Measurements from ENCODE around the gene OPCML. TPM values are rescaled to one million over a fixed set of nuclear protein-coding genes. Genes with fewer than 3 reads are reported as not detected.

Gene OPCML
- total RNA-seq, 1 experiment from 2014 or later, result 0.94 TPM

DNA sequence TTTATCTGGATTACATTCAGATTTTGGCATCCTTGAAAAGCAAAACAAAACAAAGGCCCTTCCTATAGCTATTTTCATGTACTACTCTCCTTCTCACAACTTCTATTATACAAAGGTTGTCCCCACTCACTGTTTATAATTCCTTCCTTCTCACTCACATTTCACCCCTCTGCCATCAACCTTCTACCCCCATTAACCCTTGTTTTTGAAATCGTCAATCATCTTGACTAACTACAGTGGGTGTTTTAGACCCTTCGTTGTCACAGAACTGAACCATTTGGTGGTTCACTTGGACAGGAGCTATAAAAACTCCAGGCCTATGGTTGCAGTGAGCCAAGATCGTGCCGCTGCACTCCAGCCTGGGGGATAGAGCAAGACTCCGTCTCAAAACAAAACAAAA, 639.4 kb downstream of the OPCML start:
- no CpG with 5 or more reads among the region's 5 CpGs for WGBS (ENCODE audit: extremely low coverage, insufficient read length, low lambda C conversion rate)
- no peak overlapping the region for H4K5ac ChIP-seq (ENCODE audit: insufficient read length, low read depth, low read length)
- H3K14ac ChIP-seq (ENCODE audit: insufficient read depth, low read length), result no peak overlapping the region
- H3K27ac ChIP-seq (ENCODE audit: insufficient read length, low read depth, low read length), result no peak overlapping the region
- no peak overlapping the region for H3T11ph ChIP-seq (ENCODE audit: low read length)
- no peaks in the 10 kb centered on the region for H3K79me2 ChIP-seq (ENCODE audit: insufficient read depth, low read length)
- H3K56ac ChIP-seq (ENCODE audit: insufficient read length, low read depth, low read length), result no peak overlapping the region
- H3K23me2 ChIP-seq (ENCODE audit: insufficient read length, low read depth, low read length, poor library complexity, severe bottlenecking), result no peaks in the 10 kb centered on the region
- H3K4me1 ChIP-seq (ENCODE audit: insufficient read depth, low read length), result no peaks in the 10 kb centered on the region
- H2BK120ac ChIP-seq (ENCODE audit: low read depth, low read length, poor library complexity, severe bottlenecking), result no peak overlapping the region
- no peak overlapping the region for H3K9ac ChIP-seq (ENCODE audit: extremely low read depth, insufficient read length, low read length)
- no peak overlapping the region for H4K8ac ChIP-seq (replicated peaks; ENCODE audit: insufficient read length, low read depth, low read length)
- no peak overlapping the region for H2BK12ac ChIP-seq (ENCODE audit: insufficient read length, low read depth, low read length)
- H3K9me3 ChIP-seq (ENCODE audit: control insufficient read depth, low read depth, low read length), result no peaks in the 10 kb centered on the region
- no peaks in the 10 kb centered on the region for H3K27me3 ChIP-seq (ENCODE audit: insufficient read depth, low read length)
- no peaks in the 10 kb centered on the region for H4K20me1 ChIP-seq (ENCODE audit: control insufficient read depth, insufficient read depth, insufficient read length)
- no peaks in the 10 kb centered on the region for H3K79me1 ChIP-seq (ENCODE audit: insufficient read depth, low read depth, low read length, poor library complexity, severe bottlenecking)
- peaks cover 0 to 4% (median 0%) of the 10 kb centered on the region in 3 experiments; a peak in 2 of 7 replicates for H3K36me3 Mint-ChIP-seq (ENCODE audit: insufficient read depth in 1 of 3, low read depth in 3 of 3)
- H3K18ac ChIP-seq (ENCODE audit: insufficient read length, low read depth, low read length), result no peak overlapping the region
- no peak overlapping the region for H4K91ac ChIP-seq (ENCODE audit: insufficient read length, low read depth, low read length)
- no peak overlapping the region for H3K23ac ChIP-seq (ENCODE audit: insufficient read length, low read depth, low read length)
- no peak overlapping the region for H3K27ac Mint-ChIP-seq
- H3K4me3 Mint-ChIP-seq, result no peak overlapping the region
- TF ChIP-seq CTCF (conservative IDR thresholded peaks at IDR 0.05), result no peak
- no peak overlapping the region for H3K4ac ChIP-seq (ENCODE audit: low read depth, low read length)
- no peak overlapping the region for H2BK15ac ChIP-seq (ENCODE audit: low read depth, low read length)
- H3K4me2 ChIP-seq (ENCODE audit: insufficient read depth, insufficient read length, low read length), result no peak overlapping the region
- H3K9me3 Mint-ChIP-seq, result peaks cover 0 to 4% of the 10 kb centered on the region in 2 experiments; a peak in 1 of 5 replicates
- H3K27me3 Mint-ChIP-seq (ENCODE audit: low read depth), result no peaks in the 10 kb centered on the region; the same call in 1 of the 2 replicates
- H2BK5ac ChIP-seq (ENCODE audit: insufficient read length, low read length), result no peak overlapping the region
- H2AFZ ChIP-seq (ENCODE audit: low read length), result no peak overlapping the region
- no peak overlapping the region for H2AK5ac ChIP-seq (ENCODE audit: insufficient read length, low read length)
- H2BK20ac ChIP-seq (ENCODE audit: low read depth, low read length, poor library complexity, severe bottlenecking), result no peak overlapping the region
- H3K4me1 Mint-ChIP-seq, result peaks cover 10 to 17% of the 10 kb centered on the region in 2 experiments; a peak in 3 of 4 replicates
- DNase-seq, result no peak

Measured in H9 (cell line).